Hematopoietic multipotent progenitor cell (in vitro differentiated cells): ENCODE measurements around the gene RPLP2. TPM values are rescaled to one million over a fixed set of nuclear protein-coding genes. Genes with fewer than 3 reads are reported as not detected.
A peak's percentile ranks its signal among the peaks of the same experiment; 100 is the strongest.

Experiments used
- DNase-seq, 3 donors: peaks; one replicate each; pipeline ENCODE4 v3.0.0-alpha.2; 2011 to 2015; ENCODE audit warnings: low read depth in 2 of 3, low spot score in 2 of 3
- total RNA-seq: library from RNA; depleted of rRNA; stranded (reverse); fragments of >200 nt; gene quantifications from one replicate; pipeline ENCODE4 v1.2.3, GENCODE V29; 2012

RPLP2 gene
- total RNA-seq, 1 donor = 2,675 TPM

- no peak for DNase-seq
Measured at GRCh38 chr11:802693-803466, 6.9 kb upstream of the RPLP2 start.

- no peak for DNase-seq
Measured at GRCh38 chr11:803467-803742, 6.4 kb upstream of the RPLP2 start.

- no peak for DNase-seq
Measured at GRCh38 chr11:803770-804598, 5.8 kb upstream of the RPLP2 start.

- no peak for DNase-seq
Measured at GRCh38 chr11:804599-804964, 5.2 kb upstream of the RPLP2 start.

GRCh38 chr11:808427-809286 is 1.1 kb upstream of the RPLP2 start:
- no peak for DNase-seq

- DNase-seq = no peak
Measured at GRCh38 chr11:810040-810567, 337 bp downstream of the RPLP2 start.

GRCh38 chr11:811446-812245 is 1.9 kb downstream of the RPLP2 start:
- no peak for DNase-seq

GRCh38 chr11:812390-812789 is 2.6 kb downstream of the RPLP2 start:
- no peak for DNase-seq

- no peak for DNase-seq
Measured at GRCh38 chr11:813072-813455, 3.3 kb downstream of the RPLP2 start.

GRCh38 chr11:813456-814096 is 3.8 kb downstream of the RPLP2 start:
- DNase-seq = no peak

- DNase-seq = no peak
Measured at GRCh38 chr11:815675-816432, 6.1 kb downstream of the RPLP2 start.

GRCh38 chr11:816433-816779 is 6.6 kb downstream of the RPLP2 start:
- no peak for DNase-seq

GRCh38 chr11:818396-819128 is 8.8 kb downstream of the RPLP2 start, which contains the start of gene PNPLA2:
Gene PNPLA2 (plus strand): TSS chr11:818914. CDS start chr11:819719, 805 bp downstream.
- DNase-seq = no peak

GRCh38 chr11:819129-819931 is 9.6 kb downstream of the RPLP2 start:
- peak; percentile 85 to 94 (median 89) for DNase-seq

GRCh38 chr11:819943-820649 is 10.3 kb downstream of the RPLP2 start:
- peak; percentile 73 to 96 (median 93) for DNase-seq

GRCh38 chr11:820655-821511 is 11.1 kb downstream of the RPLP2 start:
- no peak for DNase-seq
